ENCODE measurements around the gene KIF2C. TPM values are rescaled to one million over a fixed set of nuclear protein-coding genes. Genes with fewer than 3 reads are reported as not detected.

KIF2C gene
- 39.1 to 45.8 TPM (median 42.7 TPM) in 5 replicates for total RNA-seq (2022; extraction: Qiagen RNA extraction; ENCODE audit: low read depth)

GRCh38 chr1:44739307-44740178 lies at the start of gene KIF2C:
Gene KIF2C, plus strand, starts transcription at chr1:44739837. Its CDS starts 96 bp downstream, at chr1:44739933.

GRCh38 chr1:44730741-44731512 lies 8.7 kb upstream of the KIF2C start, which contains the start of gene RNU5D-1:
Gene RNU5D-1, minus strand, starts transcription at chr1:44731170.

GRCh38 chr1:44775078-44775929 lies 35.7 kb downstream of the KIF2C start, which contains the start of gene RPS8:
Gene RPS8, plus strand, starts transcription at chr1:44775540. Its CDS starts 57 bp downstream, at chr1:44775597.

GRCh38 chr1:44788120-44788860 lies 48.7 kb downstream of the KIF2C start, which contains the start of gene BEST4:
Gene BEST4, minus strand, starts transcription at chr1:44788170. Its CDS starts 465 bp downstream, at chr1:44787705.

GRCh38 chr1:44799770-44800584 lies 60.3 kb downstream of the KIF2C start, which contains the start of gene PLK3:
Gene PLK3, plus strand, starts transcription at chr1:44800377. Its CDS starts 87 bp downstream, at chr1:44800464.

GRCh38 chr1:44806704-44807363 lies 67.2 kb downstream of the KIF2C start, which contains the start of gene DYNLT4:
Gene DYNLT4, minus strand, starts transcription at chr1:44807351. Its CDS starts 683 bp downstream, at chr1:44806668.

GRCh38 chr1:44808063-44808937 lies 68.7 kb downstream of the KIF2C start, which contains the start of gene BTBD19:
Gene BTBD19, plus strand, starts transcription at chr1:44808523. Its CDS starts 298 bp downstream, at chr1:44808821.

Other genes starting within 250 kb of the KIF2C start
- gene TMEM53, start 65.4 kb upstream of the KIF2C start, total RNA-seq (2022; extraction: Qiagen RNA extraction; ENCODE audit: low read depth): 7.6 to 13.6 TPM (median 9.5 TPM) in 5 replicates
- gene ARMH1, start 65.1 kb upstream of the KIF2C start, total RNA-seq (2022; extraction: Qiagen RNA extraction; ENCODE audit: low read depth): 0.28 to 1.2 TPM (median 0.85 TPM) in 5 replicates
- not detected in 5 replicates for gene RNU5D-1, start 8.7 kb upstream of the KIF2C start, total RNA-seq (2022; extraction: Qiagen RNA extraction; ENCODE audit: low read depth)
- 1,540 to 1,813 TPM (median 1,677 TPM) in 5 replicates for gene RPS8, start 35.7 kb downstream of the KIF2C start, total RNA-seq (2022; extraction: Qiagen RNA extraction; ENCODE audit: low read depth)
- gene BEST4, start 48.3 kb downstream of the KIF2C start, total RNA-seq (2022; extraction: Qiagen RNA extraction; ENCODE audit: low read depth): 0.16 to 0.37 TPM (median 0.29 TPM) in 5 replicates
- gene PLK3, start 60.5 kb downstream of the KIF2C start, total RNA-seq (2022; extraction: Qiagen RNA extraction; ENCODE audit: low read depth): 12.3 to 19.5 TPM (median 17.5 TPM) in 5 replicates
- 0.32 to 0.64 TPM (median 0.48 TPM) in 4 of 5 replicates, not detected in the other for gene DYNLT4, start 67.5 kb downstream of the KIF2C start, total RNA-seq (2022; extraction: Qiagen RNA extraction; ENCODE audit: low read depth)
- 2.2 to 3.3 TPM (median 2.7 TPM) in 5 replicates for gene BTBD19, start 68.7 kb downstream of the KIF2C start, total RNA-seq (2022; extraction: Qiagen RNA extraction; ENCODE audit: low read depth)
- gene PTCH2, start 103.4 kb downstream of the KIF2C start, total RNA-seq (2022; extraction: Qiagen RNA extraction; ENCODE audit: low read depth): 0.14 to 0.30 TPM (median 0.20 TPM) in 5 replicates
- gene EIF2B3, start 246.8 kb downstream of the KIF2C start, total RNA-seq (2022; extraction: Qiagen RNA extraction; ENCODE audit: low read depth): 15.9 to 20.6 TPM (median 19.0 TPM) in 5 replicates

Data from A549 treated with RU486 at 1 μM for 4 hours (cell line).